BE2C (cell line): Measurements from ENCODE around the gene HECW1.

Experiments
- DNase-seq: peaks from one replicate; pipeline ENCODE4 v3.0.0-alpha.2; 2020
- H3K27me3 ChIP-seq: fragments of 250-450 bp; sonication (Bioruptor Pico); 2 replicates; pipeline ENCODE4 v1.5.1; 2020; ENCODE audit warnings: mild to moderate bottlenecking
- H3K36me3 ChIP-seq: fragments of 250-450 bp; sonication (Bioruptor Pico); 2 replicates; pipeline ENCODE4 v1.5.1; 2020; ENCODE audit warnings: mild to moderate bottlenecking
- H3K4me1 ChIP-seq: fragments of 250-450 bp; sonication (Bioruptor Pico); 2 replicates; pipeline ENCODE4 v1.5.1; 2020
- H3K4me3 ChIP-seq: 2 replicates; pipeline ENCODE4 v1.5.1; 2011; ENCODE audit warnings: low read depth, low read length
- H3K9me3 ChIP-seq: fragments of 250-450 bp; sonication (Bioruptor Pico); 2 replicates; pipeline ENCODE4 v1.5.1; 2020
- CTCF ChIP-seq: IDR thresholded peaks from 2 replicates; pipeline ENCODE4 v1.5.1; 2012; ENCODE audit warnings: mild to moderate bottlenecking, low read depth, low read length

Gene HECW1

DNA sequence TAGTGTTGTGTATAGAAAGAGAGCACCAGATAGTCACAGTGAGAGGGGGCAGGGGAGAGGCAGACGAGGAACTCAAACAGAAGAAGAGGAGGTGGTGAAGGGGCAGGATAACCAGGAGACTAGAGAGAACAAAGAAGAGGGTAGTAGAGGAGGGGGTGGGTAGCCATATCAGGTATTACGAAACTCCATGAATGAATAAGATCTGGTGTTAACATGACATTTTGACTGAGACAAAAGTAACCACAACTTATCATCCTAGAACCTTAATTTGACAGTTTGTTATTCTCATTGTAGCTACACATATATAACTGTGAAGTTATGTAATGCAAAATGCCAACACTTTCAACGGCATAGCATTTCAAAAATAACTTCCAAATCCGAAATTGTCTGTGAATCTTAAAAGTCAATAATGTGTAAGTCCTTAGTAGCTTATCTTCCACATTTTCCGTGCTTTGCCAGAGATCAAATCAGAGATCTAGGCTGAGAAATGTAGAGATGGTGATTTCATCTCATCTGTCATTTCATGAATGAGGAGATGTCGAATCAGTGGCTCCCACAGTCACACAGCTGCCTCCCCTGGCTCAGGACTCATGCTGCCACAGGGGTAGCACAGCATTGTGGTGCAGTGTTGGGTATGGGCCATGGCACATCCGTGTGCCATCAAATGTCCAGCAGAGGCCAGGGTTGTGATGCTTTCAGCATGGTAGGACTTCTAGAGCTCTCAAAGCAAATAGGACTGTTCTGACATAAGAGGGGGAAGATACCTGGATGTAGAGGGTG is 202.1 kb downstream of the HECW1 start:
- Histone ChIP-seq H3K36me3 (no peaks in the 10 kb centered on the region), H3K4me3 (no peak overlapping the region), H3K9me3 (no peaks in the 10 kb centered on the region), H3K4me1 (no peaks in the 10 kb centered on the region), H3K27me3 (no peaks in the 10 kb centered on the region; the same call in 1 of the 2 replicates)
- no peak for DNase-seq
- no peak for TF ChIP-seq CTCF

DNA sequence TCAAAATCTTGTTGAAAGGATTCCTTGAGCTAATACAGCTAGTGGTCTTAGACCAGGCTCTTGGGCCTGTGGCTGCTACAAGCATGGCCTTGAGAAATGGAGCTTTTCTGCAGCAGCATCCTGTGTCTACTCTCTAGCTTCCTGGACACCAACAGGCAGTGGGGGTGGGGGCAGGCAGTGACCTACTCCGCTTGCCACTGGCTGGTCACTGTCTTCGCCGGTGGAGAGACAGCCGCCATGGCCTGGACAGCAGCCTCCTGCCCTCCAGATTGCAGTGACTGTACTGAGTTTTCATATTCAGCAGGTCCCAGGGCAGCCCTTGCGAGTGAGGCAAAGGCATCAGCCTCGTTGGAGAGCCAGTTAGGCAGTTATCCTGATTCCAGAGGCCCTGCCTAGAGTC is 204.6 kb downstream of the HECW1 start:
- H3K36me3 ChIP-seq: no peaks in the 10 kb centered on the region
- no peak for TF ChIP-seq CTCF
- H3K4me3 ChIP-seq: no peak overlapping the region
- H3K4me1 ChIP-seq: no peaks in the 10 kb centered on the region
- no peak for DNase-seq
- no peaks in the 10 kb centered on the region for H3K9me3 ChIP-seq
- peaks cover 2% of the 10 kb centered on the region for H3K27me3 ChIP-seq

DNA sequence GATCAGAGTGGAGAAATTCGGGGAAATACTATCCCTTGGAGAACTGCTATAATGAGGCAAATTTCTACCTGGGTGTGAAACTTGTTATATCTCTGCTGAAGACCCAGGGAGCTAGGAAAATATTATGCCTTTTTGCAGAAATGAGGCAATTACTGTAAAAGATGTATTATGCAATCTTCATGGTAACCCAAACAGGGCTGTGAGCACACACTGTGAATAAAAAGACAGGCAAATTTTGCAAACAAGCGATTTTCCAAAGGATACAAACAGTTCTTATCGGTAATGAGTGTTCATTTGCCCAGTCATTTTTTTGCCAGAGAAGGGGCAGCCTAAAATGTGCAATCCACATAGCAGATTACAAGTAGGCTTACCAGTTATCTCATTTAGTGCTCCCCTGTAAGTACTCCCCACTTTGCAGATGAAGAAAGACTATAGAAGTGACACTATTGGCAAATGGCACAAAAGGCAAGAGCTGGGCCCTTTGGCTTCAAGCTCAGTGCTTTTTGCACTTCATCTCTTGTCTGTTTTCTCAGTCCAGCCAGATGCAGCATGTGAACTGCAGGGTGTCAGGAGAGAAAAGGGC is 205.8 kb downstream of the HECW1 start:
- no peak for DNase-seq
- Histone ChIP-seq H3K9me3 (no peaks in the 10 kb centered on the region), H3K4me1 (no peaks in the 10 kb centered on the region), H3K27me3 (peaks cover 2% of the 10 kb centered on the region), H3K4me3 (no peak overlapping the region), H3K36me3 (no peaks in the 10 kb centered on the region)
- TF ChIP-seq CTCF: no peak

DNA sequence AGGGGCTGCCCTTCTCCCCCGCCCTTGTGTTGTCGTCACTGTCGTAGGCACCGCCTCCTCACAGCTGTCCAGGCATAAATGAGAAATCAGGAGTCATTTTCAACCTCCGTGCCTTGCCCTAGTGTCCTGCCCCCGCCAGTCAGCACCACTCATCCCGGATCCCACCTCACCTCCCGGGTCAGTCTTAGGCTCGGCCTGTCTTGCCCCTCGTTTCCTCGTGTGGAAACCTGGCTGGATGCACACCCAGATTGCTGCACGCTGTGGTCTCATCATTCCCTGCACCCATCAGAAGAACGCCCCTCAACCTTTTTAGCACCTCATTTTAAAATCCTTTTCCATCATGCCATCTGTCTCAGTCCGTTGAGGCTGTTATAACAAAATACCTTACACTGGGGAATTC is 213.1 kb downstream of the HECW1 start:
- 0 out of 2 replicates have a peak, but pooled peaks cover under 1% of the 10 kb centered on the region for H3K27me3 ChIP-seq
- H3K4me3 ChIP-seq: no peak overlapping the region
- H3K4me1 ChIP-seq: no peaks in the 10 kb centered on the region
- no peak for DNase-seq
- no peak for TF ChIP-seq CTCF
- H3K9me3 ChIP-seq: no peaks in the 10 kb centered on the region
- no peaks in the 10 kb centered on the region for H3K36me3 ChIP-seq

- no peak for DNase-seq
- no peaks in the 10 kb centered on the region for H3K27me3 ChIP-seq
- no peak for TF ChIP-seq CTCF
- no peak overlapping the region for H3K4me3 ChIP-seq
- H3K36me3 ChIP-seq: no peaks in the 10 kb centered on the region
- H3K4me1 ChIP-seq: no peaks in the 10 kb centered on the region
- H3K9me3 ChIP-seq: no peaks in the 10 kb centered on the region
These were observed 215.9 kb downstream of the HECW1 start for GRCh38 chr7:43328336-43328735.

- no peak for TF ChIP-seq CTCF
- Histone ChIP-seq H3K4me1 (no peaks in the 10 kb centered on the region), H3K4me3 (no peak overlapping the region), H3K9me3 (no peaks in the 10 kb centered on the region), H3K36me3 (no peaks in the 10 kb centered on the region), H3K27me3 (no peaks in the 10 kb centered on the region)
- DNase-seq: no peak
These were observed 216.4 kb downstream of the HECW1 start for GRCh38 chr7:43328785-43329380.
